Measurements from ENCODE around the gene LATS1. TPM values are rescaled to one million over a fixed set of nuclear protein-coding genes. Genes with fewer than 3 reads are reported as not detected.

LATS1 gene
- total RNA-seq, 1 experiment from 2014 or later = 25.1 TPM

- Histone ChIP-seq H4K8ac (replicated peaks; ENCODE audit: insufficient read length, low read depth, low read length) (no peak overlapping the region), H3T11ph (ENCODE audit: low read length) (no peak overlapping the region), H3K14ac (ENCODE audit: insufficient read depth, low read length) (no peak overlapping the region), H3K4ac (ENCODE audit: low read depth, low read length) (no peak overlapping the region), H4K20me1 (ENCODE audit: control insufficient read depth, insufficient read depth, insufficient read length) (no peaks in the 10 kb centered on the region), H2BK5ac (ENCODE audit: insufficient read length, low read length) (no peak overlapping the region), H3K9ac (ENCODE audit: extremely low read depth, insufficient read length, low read length) (no peak overlapping the region), H3K4me2 (ENCODE audit: insufficient read depth, insufficient read length, low read length) (no peak overlapping the region), H2BK15ac (ENCODE audit: low read depth, low read length) (no peak overlapping the region), H3K79me2 (ENCODE audit: insufficient read depth, low read length) (no peaks in the 10 kb centered on the region; the same call in 1 of the 2 replicates), H3K56ac (ENCODE audit: insufficient read length, low read depth, low read length) (no peak overlapping the region), H3K27me3 (ENCODE audit: insufficient read depth, low read length) (no peaks in the 10 kb centered on the region), H2BK12ac (ENCODE audit: insufficient read length, low read depth, low read length) (no peak overlapping the region), H3K27ac (ENCODE audit: insufficient read length, low read depth, low read length) (no peak overlapping the region), H3K9me3 (ENCODE audit: control insufficient read depth, low read depth, low read length) (no peaks in the 10 kb centered on the region), H3K79me1 (ENCODE audit: insufficient read depth, low read depth, low read length, poor library complexity, severe bottlenecking) (no peaks in the 10 kb centered on the region), H2AFZ (ENCODE audit: low read length) (no peak overlapping the region), H3K18ac (ENCODE audit: insufficient read length, low read depth, low read length) (no peak overlapping the region), H4K5ac (ENCODE audit: insufficient read length, low read depth, low read length) (no peak overlapping the region), H3K4me1 (ENCODE audit: insufficient read depth, low read length) (no peaks in the 10 kb centered on the region), H2BK120ac (ENCODE audit: low read depth, low read length, poor library complexity, severe bottlenecking) (no peak overlapping the region), H2BK20ac (ENCODE audit: low read depth, low read length, poor library complexity, severe bottlenecking) (no peak overlapping the region), H3K23me2 (ENCODE audit: insufficient read length, low read depth, low read length, poor library complexity, severe bottlenecking) (no peaks in the 10 kb centered on the region), H3K23ac (ENCODE audit: insufficient read length, low read depth, low read length) (no peak overlapping the region), H4K91ac (ENCODE audit: insufficient read length, low read depth, low read length) (no peak overlapping the region), H2AK5ac (ENCODE audit: insufficient read length, low read length) (no peak overlapping the region)
- no peaks in the 10 kb centered on the region for H3K27me3 Mint-ChIP-seq (ENCODE audit: low read depth)
- H3K27ac Mint-ChIP-seq = peak overlapping the region in 1 of 3 experiments; percentile 87; a peak in 2 of 7 replicates
- WGBS (ENCODE audit: extremely low coverage, insufficient read length, low lambda C conversion rate) = no CpG with 5 or more reads among the region's 7 CpGs
- no peak for DNase-seq
- TF ChIP-seq CTCF (conservative IDR thresholded peaks at IDR 0.05) = no peak
- no peaks in the 10 kb centered on the region for H3K9me3 Mint-ChIP-seq
- H3K4me1 Mint-ChIP-seq = no peaks in the 10 kb centered on the region; a peak in 1 of 4 replicates
- peaks cover 15 to 52% (median 41%) of the 10 kb centered on the region in 3 experiments for H3K36me3 Mint-ChIP-seq (ENCODE audit: insufficient read depth in 1 of 3, low read depth in 3 of 3)
- H3K4me3 Mint-ChIP-seq = no peak overlapping the region
These were observed 31.7 kb downstream of the LATS1 start for GRCh38 chr6:149686230-149686629.
